Upper lobe of right lung (tissue), 1 donor: ENCODE data around the gene ACP7. TPM values are rescaled to one million over a fixed set of nuclear protein-coding genes. Genes with fewer than 3 reads are reported as not detected.
A peak's percentile ranks its signal among the peaks of the same experiment; 100 is the strongest.

Experiments
- ATAC-seq: fragments of 200-7000 bp; cut with Tn5 transposase; one replicate; pipeline ENCODE4 v1.9.1; 2020; ENCODE audit warnings: mild to moderate bottlenecking, moderate library complexity
- DNase-seq: peaks from one replicate; pipeline ENCODE4 v3.0.0-alpha.2; 2020
- H3K27ac ChIP-seq: fragments of 200-600 bp; one replicate; pipeline ENCODE4 v1.8.0; 2022
- H3K27me3 ChIP-seq: fragments of 200-600 bp; one replicate; pipeline ENCODE4 v1.8.0; 2022; ENCODE audit warnings: mild to moderate bottlenecking
- H3K36me3 ChIP-seq: fragments of 200-600 bp; one replicate; pipeline ENCODE4 v1.8.0; 2022
- H3K4me1 ChIP-seq: fragments of 200-600 bp; one replicate; pipeline ENCODE4 v1.8.0; 2022
- H3K4me3 ChIP-seq: fragments of 200-600 bp; one replicate; pipeline ENCODE4 v1.8.0; 2022; ENCODE audit warnings: mild to moderate bottlenecking
- H3K9me3 ChIP-seq: fragments of 200-600 bp; one replicate; pipeline ENCODE4 v1.8.0; 2022
- CTCF ChIP-seq: fragments of 200-600 bp; IDR thresholded peaks from one replicate; pipeline ENCODE4 v1.8.0; 2022; ENCODE audit warnings: antibody characterized with exemption
- intact Hi-C: fragments of 100-400 bp; cut with DNase I; formaldehyde crosslinking; loops from one replicate; pipeline ENCODE4 v1.11.0; 2022
- total RNA-seq: library from RNA; stranded (reverse); fragmentation: NEBNext Ultra II Directional; extraction: Animal tissue kit (Norgen Biotek cat#: 25700); gene quantifications from one replicate; pipeline ENCODE4 v1.2.1, GENCODE V29; 2021
- donor health status: DM: no; HTN: yes; CAD: no; lungs with severe emphysema.

The ACP7 gene
- total RNA-seq, 1 donor from 2014 or later: not detected

GRCh38 chr19:39046037-39046821 is 37.9 kb upstream of the ACP7 start:
- Histone ChIP-seq H3K27ac (no peak overlapping the region), H3K9me3 (no peaks in the 10 kb centered on the region), H3K36me3 (no peaks in the 10 kb centered on the region), H3K4me3 (no peak overlapping the region), H3K27me3 (no peaks in the 10 kb centered on the region), H3K4me1 (no peaks in the 10 kb centered on the region)
- ATAC-seq (no peak), DNase-seq (no peak)
- no peak for TF ChIP-seq CTCF
- intact Hi-C loops: no loop called here

GRCh38 chr19:39047073-39047472 is 37.1 kb upstream of the ACP7 start:
- intact Hi-C loops: no loop called here
- H3K9me3 ChIP-seq: no peaks in the 10 kb centered on the region
- no peak overlapping the region for H3K4me3 ChIP-seq
- no peak for ATAC-seq
- no peaks in the 10 kb centered on the region for H3K36me3 ChIP-seq
- DNase-seq: no peak
- H3K4me1 ChIP-seq: no peaks in the 10 kb centered on the region
- no peak for TF ChIP-seq CTCF
- H3K27me3 ChIP-seq: no peaks in the 10 kb centered on the region
- no peak overlapping the region for H3K27ac ChIP-seq

- Histone ChIP-seq H3K4me3 (no peak overlapping the region), H3K4me1 (no peaks in the 10 kb centered on the region), H3K9me3 (no peaks in the 10 kb centered on the region), H3K36me3 (no peaks in the 10 kb centered on the region), H3K27me3 (no peaks in the 10 kb centered on the region), H3K27ac (no peak overlapping the region)
- TF ChIP-seq CTCF: peak; percentile 85
- ATAC-seq: peak; percentile 76
- intact Hi-C loops: no loop called here
- DNase-seq: peak; percentile 84
Observed at GRCh38 chr19:39052243-39052746, 31.9 kb upstream of the ACP7 start.

GRCh38 chr19:39052846-39053245 is 31.3 kb upstream of the ACP7 start:
- TF ChIP-seq CTCF: no peak
- DNase-seq: no peak
- Histone ChIP-seq H3K27me3 (no peaks in the 10 kb centered on the region), H3K36me3 (no peaks in the 10 kb centered on the region), H3K4me3 (no peak overlapping the region), H3K4me1 (no peaks in the 10 kb centered on the region), H3K27ac (no peak overlapping the region), H3K9me3 (no peaks in the 10 kb centered on the region)
- no peak for ATAC-seq
- intact Hi-C loops: no loop called here

GRCh38 chr19:39053276-39054090 is 30.7 kb upstream of the ACP7 start:
- DNase-seq (no peak), ATAC-seq (peak; percentile 38)
- no peak overlapping the region for H3K27ac ChIP-seq

More at GRCh38 chr19:39053276-39054090, 30.7 kb upstream of the ACP7 start:
- no peak overlapping the region for H3K4me3 ChIP-seq
- H3K4me1 ChIP-seq: no peaks in the 10 kb centered on the region
- intact Hi-C loops: no loop called here
- H3K27me3 ChIP-seq: no peaks in the 10 kb centered on the region
- H3K9me3 ChIP-seq: no peaks in the 10 kb centered on the region
- no peak for TF ChIP-seq CTCF
- no peaks in the 10 kb centered on the region for H3K36me3 ChIP-seq
